Suppressor macrophage treated with lipopolysaccharide for 1 hour (primary cell): Measurements from ENCODE around the gene TSNAXIP1.

ENCODE experiments used
- DNase-seq, 3 donors: peaks; one replicate each; pipeline ENCODE4 v3.0.0-alpha.2; 2020 to 2022

The TSNAXIP1 gene

DNA sequence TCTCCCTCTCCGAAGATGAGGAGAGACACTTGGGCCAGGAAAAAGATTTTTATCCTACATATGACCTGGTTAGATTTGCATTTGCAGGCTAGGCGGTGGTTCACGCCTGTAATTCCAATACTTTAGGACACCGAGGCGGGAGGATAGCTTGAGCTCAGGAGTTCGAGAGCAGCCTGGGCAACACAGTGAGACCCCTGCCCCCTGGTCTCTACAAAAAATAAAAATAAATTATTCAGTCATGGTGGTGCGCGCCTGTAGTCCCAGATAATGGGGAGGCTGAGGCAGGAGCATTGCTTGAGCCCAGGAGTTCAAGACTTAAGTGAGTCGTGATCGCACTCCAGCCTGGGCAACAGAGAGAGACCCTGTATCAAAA, 27.5 kb downstream of the TSNAXIP1 start:
- no peak for DNase-seq

- peak; percentile 29 to 43 (median 30) for DNase-seq
Measured at GRCh38 chr16:67837190-67837589, 30.5 kb downstream of the TSNAXIP1 start.

- DNase-seq: no peak
Measured at GRCh38 chr16:67837811-67838210, 31.1 kb downstream of the TSNAXIP1 start.

- DNase-seq: no peak
Measured at GRCh38 chr16:67841198-67841815, 34.6 kb downstream of the TSNAXIP1 start.

- DNase-seq: peak; percentile 97 to 99 (median 97)
Measured at GRCh38 chr16:67841816-67842508, 35.3 kb downstream of the TSNAXIP1 start, which contains the start of gene THAP11. Gene THAP11, plus strand, starts transcription at chr16:67842320. Its CDS starts 235 bp downstream, at chr16:67842555.

DNA sequence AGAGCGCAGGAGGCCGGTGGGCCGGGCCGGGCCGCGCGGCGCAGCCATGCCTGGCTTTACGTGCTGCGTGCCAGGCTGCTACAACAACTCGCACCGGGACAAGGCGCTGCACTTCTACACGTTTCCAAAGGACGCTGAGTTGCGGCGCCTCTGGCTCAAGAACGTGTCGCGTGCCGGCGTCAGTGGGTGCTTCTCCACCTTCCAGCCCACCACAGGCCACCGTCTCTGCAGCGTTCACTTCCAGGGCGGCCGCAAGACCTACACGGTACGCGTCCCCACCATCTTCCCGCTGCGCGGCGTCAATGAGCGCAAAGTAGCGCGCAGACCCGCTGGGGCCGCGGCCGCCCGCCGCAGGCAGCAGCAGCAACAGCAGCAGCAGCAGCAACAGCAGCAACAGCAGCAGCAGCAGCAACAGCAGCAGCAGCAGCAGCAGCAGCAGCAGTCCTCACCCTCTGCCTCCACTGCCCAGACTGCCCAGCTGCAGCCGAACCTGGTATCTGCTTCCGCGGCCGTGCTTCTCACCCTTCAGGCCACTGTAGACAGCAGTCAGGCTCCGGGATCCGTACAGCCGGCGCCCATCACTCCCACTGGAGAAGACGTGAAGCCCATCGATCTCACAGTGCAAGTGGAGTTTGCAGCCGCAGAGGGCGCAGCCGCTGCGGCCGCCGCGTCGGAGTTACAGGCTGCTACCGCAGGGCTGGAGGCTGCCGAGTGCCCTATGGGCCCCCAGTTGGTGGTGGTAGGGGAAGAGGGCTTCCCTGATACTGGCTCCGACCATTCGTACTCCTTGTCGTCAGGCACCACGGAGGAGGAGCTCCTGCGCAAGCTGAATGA, 36.0 kb downstream of the TSNAXIP1 start:
- DNase-seq: peak; percentile 59 to 74 (median 67)

DNA sequence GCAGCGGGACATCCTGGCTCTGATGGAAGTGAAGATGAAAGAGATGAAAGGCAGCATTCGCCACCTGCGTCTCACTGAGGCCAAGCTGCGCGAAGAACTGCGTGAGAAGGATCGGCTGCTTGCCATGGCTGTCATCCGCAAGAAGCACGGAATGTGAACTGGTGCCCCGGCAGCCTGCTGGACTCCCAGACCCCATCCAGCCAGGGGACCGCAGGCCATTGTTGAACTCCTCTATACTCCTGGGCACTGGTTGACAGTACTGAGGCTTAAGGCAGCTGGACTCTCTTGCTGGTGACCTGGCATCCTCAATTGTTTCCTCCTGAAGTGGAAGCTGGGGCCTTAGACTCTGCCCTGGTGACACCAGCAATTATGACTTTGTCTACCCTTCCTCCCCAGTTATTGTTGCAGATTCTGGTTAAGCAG, 36.7 kb downstream of the TSNAXIP1 start:
- no peak for DNase-seq

- no peak for DNase-seq
Measured at GRCh38 chr16:67844497-67844896, 37.8 kb downstream of the TSNAXIP1 start.

DNA sequence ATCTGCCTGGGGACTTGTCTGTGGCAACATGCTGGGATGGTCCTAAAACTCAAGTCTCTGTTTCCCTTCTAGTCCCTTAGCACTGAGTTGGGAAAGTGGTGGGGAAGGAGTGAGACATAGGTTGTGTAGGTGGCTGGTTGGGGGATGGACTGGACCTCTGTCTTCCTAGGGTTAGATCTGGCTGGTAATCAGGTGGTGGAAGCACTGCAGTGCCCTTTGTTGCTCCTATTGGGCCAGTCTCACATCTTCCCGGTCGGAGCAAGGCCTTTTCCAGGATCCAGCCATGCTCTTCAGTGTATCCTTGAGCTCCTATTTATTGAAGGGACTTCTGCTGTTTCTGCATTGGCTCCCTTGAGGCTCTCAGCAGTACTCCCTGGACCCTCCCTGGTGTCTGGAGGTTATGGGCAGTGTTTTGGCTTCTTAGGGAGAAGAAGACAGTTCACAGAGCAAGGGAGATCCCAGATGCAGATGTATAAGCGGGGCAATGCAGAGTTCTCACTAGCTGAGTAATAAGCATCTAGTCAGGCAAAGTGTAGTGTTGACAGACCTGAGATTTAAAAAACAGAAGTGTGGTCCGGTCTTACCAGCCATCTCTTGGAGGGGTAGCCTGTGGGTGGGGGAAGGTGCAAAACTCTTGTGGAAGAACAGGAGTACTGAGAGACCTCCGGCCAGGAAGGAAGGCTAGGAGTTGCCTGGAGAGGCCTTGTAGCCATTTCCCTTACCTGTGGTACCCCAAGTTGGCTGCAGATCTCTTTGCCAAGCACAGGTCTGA, 38.8 kb downstream of the TSNAXIP1 start:
- peak; percentile 36 to 47 (median 45) for DNase-seq

DNA sequence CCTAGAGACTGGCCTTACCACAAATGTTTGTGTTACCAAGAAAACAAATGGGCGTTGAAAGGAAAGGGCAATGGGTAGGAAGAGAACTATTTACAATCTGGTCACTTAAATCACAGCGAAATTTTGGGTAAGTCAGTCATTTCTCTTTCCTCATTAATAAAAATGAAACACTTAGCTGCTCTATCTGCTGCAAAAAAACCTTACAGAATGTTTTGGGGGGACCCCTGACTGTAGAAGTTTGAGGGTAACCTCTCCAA, 39.3 kb downstream of the TSNAXIP1 start:
- DNase-seq: no peak

- peak; percentile 94 to 97 (median 96) for DNase-seq
Measured at GRCh38 chr16:67846320-67847063, 39.8 kb downstream of the TSNAXIP1 start, which contains the start of gene NUTF2. Gene NUTF2, plus strand, starts transcription at chr16:67846933. Its CDS starts 18,198 bp downstream, at chr16:67865131.

GRCh38 chr16:67847064-67847861, 40.6 kb downstream of the TSNAXIP1 start, which contains the start of gene CENPT:
Gene CENPT, minus strand, starts transcription at chr16:67847693. Its CDS starts 13,834 bp downstream, at chr16:67833859.
- peak; percentile 78 to 92 (median 81) for DNase-seq

DNA sequence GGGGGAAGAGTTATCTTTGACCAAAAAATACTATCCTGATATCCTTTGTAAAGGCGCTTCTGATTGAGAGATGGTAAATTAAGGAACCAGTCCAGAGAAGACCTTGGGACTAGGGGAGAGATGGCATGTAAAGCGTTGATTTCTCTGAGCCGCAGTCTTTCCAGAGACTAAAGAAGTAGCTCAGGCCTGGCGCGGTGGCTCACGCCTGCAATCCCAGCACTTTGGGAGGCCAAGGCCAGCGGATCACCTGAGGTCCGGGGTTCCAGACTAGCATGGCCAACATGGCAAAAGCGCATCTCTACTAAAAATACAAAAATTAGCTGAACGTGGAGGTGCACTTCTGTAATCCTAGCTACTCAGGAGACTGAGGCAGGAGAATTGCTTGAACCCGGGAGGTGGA, 41.4 kb downstream of the TSNAXIP1 start:
- no peak for DNase-seq

DNA sequence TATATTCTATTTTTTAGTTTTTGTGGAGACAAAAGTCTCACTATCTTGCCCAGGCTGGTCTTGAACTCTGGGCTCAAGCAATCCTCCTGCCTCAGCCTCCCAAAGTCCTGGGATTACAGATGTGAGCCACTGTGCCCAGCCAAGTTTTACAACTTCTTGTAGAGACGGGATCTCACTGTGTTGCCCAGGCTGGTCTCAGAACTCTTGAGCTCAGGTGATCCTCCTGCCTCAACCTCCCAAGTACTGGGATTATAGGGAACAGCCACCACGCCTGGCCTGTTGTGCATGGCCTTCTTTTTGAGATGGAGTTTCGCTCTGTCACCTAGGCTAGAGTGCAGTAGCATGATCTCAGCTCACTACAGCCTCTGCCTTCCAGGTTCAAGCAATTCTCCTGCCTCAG, 47.0 kb downstream of the TSNAXIP1 start:
- DNase-seq: no peak

GRCh38 chr16:67855789-67856188, 49.1 kb downstream of the TSNAXIP1 start:
- DNase-seq: no peak

DNA sequence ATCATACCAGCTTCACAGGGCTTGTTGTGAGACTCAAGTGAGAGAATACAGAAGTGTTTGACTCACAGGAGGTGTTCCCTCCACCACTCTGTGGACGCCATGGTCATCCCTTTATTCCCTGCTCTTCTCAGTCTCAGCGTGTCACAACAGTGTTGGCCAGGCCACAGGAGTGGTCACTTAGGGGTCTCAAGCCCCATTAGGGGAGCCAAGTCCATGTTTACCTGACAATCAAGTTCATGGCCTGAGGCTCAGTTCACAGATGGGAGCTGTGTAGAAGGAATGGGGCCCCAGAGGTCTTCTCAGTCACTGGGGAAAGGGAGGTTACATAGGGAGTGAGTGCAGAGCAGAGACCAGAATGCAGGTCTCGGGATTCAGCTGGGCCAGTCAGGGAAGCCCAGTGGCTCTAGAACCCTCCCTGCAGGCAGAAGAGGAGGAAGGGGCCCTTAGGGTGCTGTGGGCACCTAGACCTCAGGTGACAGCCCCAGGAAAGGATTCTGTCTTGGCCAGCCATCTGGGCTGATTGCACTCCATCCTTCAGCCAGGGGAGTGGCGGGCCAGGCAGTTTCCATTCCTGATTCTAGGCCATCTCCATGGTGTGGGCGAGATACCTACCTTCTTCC, 50.3 kb downstream of the TSNAXIP1 start:
- no peak for DNase-seq

DNA sequence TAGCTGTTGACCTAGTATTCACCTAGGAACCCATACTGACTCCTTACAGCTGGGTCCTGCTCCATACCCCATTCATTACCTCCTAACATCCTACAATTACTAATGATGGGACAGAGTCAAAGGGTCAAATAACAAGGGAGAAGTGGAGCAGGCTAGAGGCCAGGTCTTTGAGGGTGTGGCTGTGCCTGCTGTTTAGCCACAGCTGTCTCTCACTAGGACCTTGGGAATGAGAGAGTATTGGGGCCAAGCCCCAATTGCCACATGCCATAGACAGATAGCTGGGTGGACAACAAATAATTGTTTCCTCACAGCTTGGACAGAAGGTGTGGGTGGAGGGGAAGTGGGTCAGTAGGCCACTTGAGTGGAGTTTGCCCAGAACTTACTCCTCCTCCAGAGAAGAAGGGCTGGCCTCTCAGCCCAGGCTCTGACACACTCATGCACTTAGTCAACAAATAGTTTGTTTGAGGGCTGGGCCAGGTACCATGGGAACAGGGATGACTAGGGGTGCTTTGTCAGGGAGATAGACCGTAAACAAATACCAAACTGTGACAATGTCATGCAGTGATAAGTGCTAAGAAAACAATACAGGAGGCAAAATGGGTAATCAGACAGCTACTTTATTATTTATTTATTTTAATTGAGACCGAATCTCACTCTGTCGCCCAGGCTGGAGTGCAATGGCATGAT, 51.0 kb downstream of the TSNAXIP1 start:
- DNase-seq: peak; percentile 93 to 97 (median 95)

GRCh38 chr16:67858500-67858899, 51.8 kb downstream of the TSNAXIP1 start:
- DNase-seq: peak in 1 of 3 donors; percentile 9

DNA sequence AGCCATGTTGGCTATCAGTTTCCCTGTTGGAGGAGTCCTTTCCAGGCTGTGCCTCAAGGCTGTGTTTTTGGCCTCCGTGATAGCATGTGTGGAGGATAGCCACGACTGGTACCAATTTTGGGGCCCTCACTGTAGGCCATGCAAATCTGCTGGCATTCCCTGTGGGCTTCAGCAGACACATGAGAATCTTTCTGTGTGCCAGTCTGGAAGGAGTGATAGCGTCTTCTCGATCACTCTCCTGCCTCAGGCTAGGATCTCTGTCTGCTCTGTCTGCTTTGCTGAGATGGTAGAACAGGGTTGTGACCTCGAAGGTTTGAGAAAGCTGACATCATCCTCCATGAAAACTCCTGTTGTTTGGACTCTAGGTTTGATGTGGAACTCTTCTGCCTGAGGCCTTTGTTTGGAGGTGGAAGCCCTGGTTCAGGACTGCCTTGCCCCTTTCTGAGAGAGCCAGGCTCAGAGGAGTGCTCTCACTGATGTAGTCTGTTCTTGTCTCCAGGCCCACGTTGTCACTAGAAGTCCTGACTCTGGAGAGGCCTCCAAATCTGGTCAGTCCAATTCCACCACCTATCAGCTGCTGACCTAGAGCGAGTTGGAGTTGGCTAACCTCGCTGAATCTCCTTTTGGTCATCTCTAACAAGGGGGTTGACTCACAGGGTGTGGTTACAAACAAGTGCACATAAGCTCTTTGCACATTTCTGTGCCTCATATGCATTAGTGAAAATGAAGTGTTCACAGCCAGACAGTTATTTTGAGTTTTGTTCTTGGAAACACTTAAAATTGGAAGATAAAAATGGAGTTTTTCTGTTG, 54.1 kb downstream of the TSNAXIP1 start:
- DNase-seq: peak in 1 of 3 donors; percentile 27
